Activated CD4-positive, alpha-beta memory T cell treated with anti-CD3 and anti-CD28 coated beads for 36 hours (primary cell): ENCODE data around the gene NUP210L. TPM values are rescaled to one million over a fixed set of nuclear protein-coding genes. Genes with fewer than 3 reads are reported as not detected.
A peak's percentile ranks its signal among the peaks of the same experiment; 100 is the strongest.
"Not testable (repeated sequence)": the region's sequence is repeated elsewhere in the genome, so short reads cannot be mapped to it uniquely, and the experiment has no call there.

ENCODE experiments used
- CTCF ChIA-PET: fragments of 350-600 bp; sonication (Branson Sonifier 250); formaldehyde crosslinking; loops from one replicate; lab custom pipeline; 2021; ENCODE audit warnings: antibody characterized with exemption, inconsistent platforms; lab: Charles Lee
- POLR2A ChIA-PET: fragments of 350-600 bp; sonication (Branson Sonifier 250); formaldehyde crosslinking; loops from one replicate; lab custom pipeline; 2021; ENCODE audit warnings: antibody characterized with exemption; lab: Charles Lee
- DNase-seq: peaks from one replicate; pipeline ENCODE4 v3.0.0-alpha.2; 2020
- H3K27ac Mint-ChIP-seq: one replicate; pipeline ENCODE4 v1.8.0; 2021; ENCODE audit warnings: mixed read lengths
- H3K27me3 Mint-ChIP-seq: one replicate; pipeline ENCODE4 v1.8.0; 2021; ENCODE audit warnings: mixed read lengths
- H3K36me3 Mint-ChIP-seq: one replicate; pipeline ENCODE4 v1.8.0; 2021; ENCODE audit warnings: mixed read lengths
- H3K4me1 Mint-ChIP-seq: one replicate; pipeline ENCODE4 v1.8.0; 2021; ENCODE audit warnings: low read depth, mixed read lengths
- H3K4me3 Mint-ChIP-seq: one replicate; pipeline ENCODE4 v1.8.0; 2021; ENCODE audit warnings: mild to moderate bottlenecking, mixed read lengths
- H3K9me3 Mint-ChIP-seq: one replicate; pipeline ENCODE4 v1.8.0; 2021; ENCODE audit warnings: mixed read lengths
- intact Hi-C: fragments of 100-400 bp; cut with micrococcal nuclease; formaldehyde crosslinking; loops from one replicate; pipeline ENCODE4 v1.15.1; 2023
- total RNA-seq, 2 experiments: library from RNA; stranded (reverse); gene quantifications; one replicate each; pipeline ENCODE4 v1.2.3, GENCODE V29; 2021

Gene NUP210L
- total RNA-seq, 2 experiments from 2014 or later: 0.05 to 0.12 TPM

DNA sequence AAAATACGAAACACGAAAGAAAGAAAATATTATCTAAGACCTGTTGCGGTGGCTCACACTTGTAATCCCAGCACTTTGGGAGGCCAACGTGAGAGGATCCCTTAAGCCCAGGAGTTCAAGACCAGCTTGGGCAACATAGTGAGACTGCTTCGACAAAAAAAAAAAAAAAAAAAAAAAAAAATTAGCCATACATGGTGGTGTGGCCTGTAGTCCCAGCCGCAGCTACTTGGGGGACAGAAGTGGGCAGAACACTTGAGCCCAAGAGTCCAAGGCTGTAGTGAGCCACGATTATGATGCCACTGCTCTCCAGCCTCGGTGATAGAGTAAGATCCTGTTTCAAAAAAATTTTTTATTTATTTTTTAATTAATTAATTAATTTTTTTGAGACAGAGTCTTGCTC lies 167.3 kb downstream of the NUP210L start:
- Mint-ChIP-seq H3K36me3 (peaks cover 21% of the 10 kb centered on the region), H3K27ac (peak overlapping the region; percentile 76), H3K4me3 (no peak overlapping the region), H3K4me1 (peaks cover 42% of the 10 kb centered on the region), H3K9me3 (no peaks in the 10 kb centered on the region), H3K27me3 (peaks cover 5% of the 10 kb centered on the region)
- POLR2A ChIA-PET: interaction anchor here (0.7 to 1.0 kb wide), 3 partner anchors 64 to 310 kb away, joined by 3 read pairs; no protein-coding TSS in a partner anchor
- CTCF ChIA-PET: interaction anchor here (0.6 to 4.2 kb wide), 26 partner anchors 9 to 477 kb away, joined by 3 to 74 read pairs (median 7); partner anchors contain the start of genes CRTC2, DENND4B, GATAD2B and HAX1
- intact Hi-C loops: loop anchor here (2.0 kb wide), 2 partner anchors 183 to 415 kb away; no protein-coding TSS in a partner anchor
- DNase-seq: no peak

DNA sequence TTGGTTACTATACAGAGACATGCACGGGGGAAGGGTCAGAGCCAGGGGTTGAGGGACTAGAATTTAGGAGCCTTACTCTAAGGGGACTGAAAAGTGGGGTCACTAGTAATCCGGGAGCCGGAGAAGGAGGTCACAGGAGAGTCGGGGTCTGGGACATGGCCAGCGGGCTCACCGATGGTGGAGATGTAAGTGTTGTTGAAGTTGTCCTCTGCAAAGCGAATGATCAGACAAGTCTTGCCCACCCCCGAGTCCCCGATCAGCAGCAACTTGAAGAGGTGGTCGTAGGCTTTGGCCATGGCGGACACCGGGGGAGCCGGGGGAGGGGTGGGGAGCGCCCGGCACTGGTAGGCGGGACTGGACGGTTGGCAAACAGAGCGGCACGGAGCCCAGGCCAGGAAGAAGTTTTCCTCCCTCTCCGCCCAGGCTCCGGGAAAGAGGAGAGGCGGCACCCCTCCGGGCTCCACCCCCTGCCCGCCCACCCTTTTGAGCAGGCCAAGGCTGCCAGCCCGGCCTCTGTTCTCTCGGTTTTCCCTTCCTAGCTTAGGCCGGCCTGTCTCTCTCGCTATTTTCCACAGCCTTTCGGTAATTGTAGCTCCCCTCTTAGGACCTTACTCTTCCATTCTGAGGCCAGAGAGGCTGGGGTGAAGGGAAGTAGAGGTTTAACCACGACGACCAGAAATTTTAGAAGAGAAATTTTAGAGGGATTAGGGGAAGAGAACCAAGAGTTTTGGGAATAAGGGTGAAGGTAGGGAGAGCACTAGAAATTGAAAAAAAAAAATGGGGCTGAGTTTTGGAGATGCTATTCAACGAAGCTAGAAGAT lies 168.7 kb downstream of the NUP210L start, which contains the start of gene RAB13:
RAB13 (minus strand) TSS at position 399 of the 821 bp plus-strand sequence; CDS start at position 296, 103 bp downstream.
- peaks cover 31% of the 10 kb centered on the region for H3K4me1 Mint-ChIP-seq
- intact Hi-C loops: loop anchor here (1.0 to 2.0 kb wide), 5 partner anchors 9 to 413 kb away; partner anchors contain the start of gene JTB
- peaks cover 7% of the 10 kb centered on the region for H3K36me3 Mint-ChIP-seq
- no peaks in the 10 kb centered on the region for H3K9me3 Mint-ChIP-seq
- H3K4me3 Mint-ChIP-seq: peak within 1 kb of the TSS; percentile 43
- H3K27me3 Mint-ChIP-seq: peaks cover 5% of the 10 kb centered on the region
- H3K27ac Mint-ChIP-seq: peak within 1 kb of the TSS; percentile 76
- DNase-seq: no peak
- POLR2A ChIA-PET: interaction anchor here (0.6 to 1.5 kb wide), 8 partner anchors 8 to 308 kb away, joined by 3 to 15 read pairs (median 3); partner anchors contain the start of genes CREB3L4, JTB and NPR1
- CTCF ChIA-PET: interaction anchor here (0.7 to 4.2 kb wide), 39 partner anchors 8 to 1977 kb away, joined by 3 to 74 read pairs (median 5); partner anchors contain the start of genes CHTOP, CRTC2, DENND4B and GATAD2B

GRCh38 chr1:153985341-153985912 lies 169.4 kb downstream of the NUP210L start:
- CTCF ChIA-PET: interaction anchor here (0.8 to 4.2 kb wide), 13 partner anchors 15 to 475 kb away, joined by 3 to 74 read pairs (median 8); partner anchors contain the start of genes CRTC2, DENND4B, GATAD2B and NPR1
- H3K27ac Mint-ChIP-seq: no peak overlapping the region
- POLR2A ChIA-PET: interaction anchor here (0.7 to 1.5 kb wide), 4 partner anchors 18 to 307 kb away, joined by 3 to 6 read pairs (median 3); partner anchors contain the start of genes CREB3L4 and NPR1
- peaks cover 3% of the 10 kb centered on the region for H3K27me3 Mint-ChIP-seq
- peak overlapping the region; percentile 43 for H3K4me3 Mint-ChIP-seq
- intact Hi-C loops: no loop called here
- H3K4me1 Mint-ChIP-seq: peaks cover 30% of the 10 kb centered on the region
- no peaks in the 10 kb centered on the region for H3K36me3 Mint-ChIP-seq
- peak; percentile 65 for DNase-seq
- H3K9me3 Mint-ChIP-seq: no peaks in the 10 kb centered on the region

DNA sequence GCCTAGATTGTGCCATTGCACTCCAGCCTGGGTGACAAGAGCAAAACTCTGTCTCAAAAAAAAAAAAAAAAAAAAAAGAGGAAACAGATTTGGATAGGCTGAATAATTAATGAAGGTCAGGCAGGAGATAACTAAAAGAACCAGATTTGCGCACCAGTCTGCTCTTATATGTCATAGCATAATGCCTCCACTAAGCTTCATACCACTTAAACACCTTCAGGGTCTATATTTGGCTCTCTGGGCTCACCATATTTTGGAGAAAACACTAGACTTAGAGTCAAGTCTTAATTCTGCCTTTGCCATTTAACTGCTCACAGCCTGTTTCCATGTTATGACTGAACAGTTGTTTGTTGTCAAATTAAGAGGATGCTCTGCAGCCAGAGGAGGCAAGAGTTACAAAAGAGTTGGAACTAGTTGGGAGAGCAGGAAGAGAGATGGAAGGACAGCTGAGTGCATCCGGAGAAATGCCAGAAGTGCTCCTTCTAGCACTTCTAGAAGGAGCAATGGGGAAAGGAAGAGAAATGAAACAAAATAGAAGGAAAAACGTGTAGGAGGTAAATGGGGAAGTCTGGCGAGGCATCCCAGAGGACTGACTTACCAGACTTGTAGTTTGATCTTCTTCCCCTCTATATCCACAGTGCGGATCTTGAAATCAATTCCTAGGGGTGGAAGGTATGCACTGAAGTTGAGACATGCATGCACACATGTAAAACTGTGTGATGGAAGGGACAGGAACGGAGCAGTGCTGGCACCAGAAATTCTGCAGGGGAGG lies 170.6 kb downstream of the NUP210L start:
- peaks cover 3% of the 10 kb centered on the region for H3K27me3 Mint-ChIP-seq
- no peak overlapping the region for H3K4me3 Mint-ChIP-seq
- ChIA-PET CTCF (interaction anchor here (0.8 to 4.2 kb wide), 7 partner anchors 14 to 474 kb away, joined by 3 to 74 read pairs (median 3); partner anchors contain the start of genes CREB3L4 and NPR1), POLR2A (interaction anchor here (1.5 kb wide), 1 partner anchor 22 kb away, joined by 3 read pairs; no protein-coding TSS in a partner anchor)
- no peak for DNase-seq
- no peaks in the 10 kb centered on the region for H3K36me3 Mint-ChIP-seq
- peaks cover 24% of the 10 kb centered on the region for H3K4me1 Mint-ChIP-seq
- no peaks in the 10 kb centered on the region for H3K9me3 Mint-ChIP-seq
- no peak overlapping the region for H3K27ac Mint-ChIP-seq
- intact Hi-C loops: no loop called here

DNA sequence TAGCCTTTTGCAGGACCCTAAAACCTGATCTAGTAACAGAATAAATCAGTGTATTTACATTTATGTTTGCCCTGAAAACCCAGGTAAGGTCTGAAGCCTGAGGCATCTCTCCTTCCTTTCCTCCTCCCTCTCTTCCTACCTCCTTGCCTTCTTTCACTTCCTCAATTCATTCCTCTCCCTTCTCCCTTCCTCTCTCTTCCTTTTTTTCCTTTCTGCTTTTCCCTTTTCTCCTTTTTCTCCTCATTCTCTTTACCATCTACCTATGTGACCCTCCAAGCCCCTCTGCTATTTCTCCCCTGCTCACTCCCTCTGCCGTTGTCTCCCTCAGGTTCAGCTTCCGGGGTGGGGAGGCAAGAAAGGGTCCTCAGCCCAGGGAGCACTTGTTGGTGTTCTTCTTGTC lies 173.1 kb downstream of the NUP210L start:
- H3K9me3 Mint-ChIP-seq, H3K36me3 Mint-ChIP-seq, intact Hi-C loops, H3K27me3 Mint-ChIP-seq, DNase-seq, H3K27ac Mint-ChIP-seq, H3K4me3 Mint-ChIP-seq, POLR2A ChIA-PET, CTCF ChIA-PET: not testable (repeated sequence)
- H3K4me1 Mint-ChIP-seq: peaks cover 28% of the 10 kb centered on the region

DNA sequence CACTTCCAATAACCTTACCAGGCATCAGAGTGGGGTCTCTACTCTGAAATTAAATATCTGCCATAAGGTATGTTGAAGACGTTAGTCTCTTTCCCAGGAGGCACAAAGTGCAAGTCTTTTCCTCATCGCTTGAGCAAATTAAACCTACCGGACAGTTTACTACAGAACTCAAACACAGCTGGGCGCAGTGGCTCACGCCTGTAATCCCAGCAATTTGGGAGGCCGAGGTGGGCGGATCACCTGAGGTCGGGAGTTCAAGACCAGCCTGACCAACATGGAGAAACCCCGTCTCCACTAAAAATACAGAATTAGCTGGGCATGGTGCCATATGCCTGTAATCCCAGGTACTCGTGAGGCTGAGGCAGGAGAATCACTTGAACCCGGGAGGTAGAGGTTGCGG lies 175.8 kb downstream of the NUP210L start:
- H3K27me3 Mint-ChIP-seq, DNase-seq, H3K9me3 Mint-ChIP-seq, H3K27ac Mint-ChIP-seq, intact Hi-C loops: not testable (repeated sequence)
- H3K4me3 Mint-ChIP-seq: peak overlapping the region; percentile 90
- POLR2A ChIA-PET: interaction anchor here (0.6 to 5.0 kb wide), 4 partner anchors 11 to 443 kb away, joined by 3 to 79 read pairs (median 21); partner anchors contain the start of genes CREB3L4, RPS27, S100A6 and SLC39A1
- H3K36me3 Mint-ChIP-seq: peaks cover 26% of the 10 kb centered on the region
- CTCF ChIA-PET: interaction anchor here (2.1 to 3.4 kb wide), 4 partner anchors 8 to 182 kb away, joined by 10 to 44 read pairs (median 23); partner anchors contain the start of genes CREB3L4, RAB13 and RPS27
- peaks cover 27% of the 10 kb centered on the region for H3K4me1 Mint-ChIP-seq

- no peak for DNase-seq
- Mint-ChIP-seq H3K27me3 (no peaks in the 10 kb centered on the region), H3K4me3 (peak overlapping the region; percentile 90), H3K36me3 (peaks cover 30% of the 10 kb centered on the region), H3K9me3 (no peaks in the 10 kb centered on the region), H3K27ac (peak overlapping the region; percentile 97), H3K4me1 (peaks cover 27% of the 10 kb centered on the region)
- POLR2A ChIA-PET: interaction anchor here (0.6 to 5.0 kb wide), 11 partner anchors 8 to 344 kb away, joined by 3 to 79 read pairs (median 8); partner anchors contain the start of genes CHTOP, CREB3L4, GATAD2B and ILF2
- intact Hi-C loops: no loop called here
- CTCF ChIA-PET: interaction anchor here (0.6 to 3.4 kb wide), 8 partner anchors 8 to 181 kb away, joined by 3 to 44 read pairs (median 8); partner anchors contain the start of genes CREB3L4, DENND4B, RAB13 and RPS27
Measured at GRCh38 chr1:153978274-153978909, 176.5 kb downstream of the NUP210L start.

GRCh38 chr1:153977250-153978240 lies 177.3 kb downstream of the NUP210L start, which contains the start of gene JTB:
Gene JTB, minus strand, starts transcription at chr1:153977674. Its CDS starts 422 bp downstream, at chr1:153977252.
- Mint-ChIP-seq H3K4me3 (peak within 1 kb of the TSS; percentile 90), H3K27ac (peak within 1 kb of the TSS; percentile 97), H3K27me3 (no peaks in the 10 kb centered on the region), H3K4me1 (peaks cover 31% of the 10 kb centered on the region), H3K36me3 (peaks cover 36% of the 10 kb centered on the region), H3K9me3 (no peaks in the 10 kb centered on the region)
- POLR2A ChIA-PET: interaction anchor here (0.6 to 5.0 kb wide), 17 partner anchors 9 to 457 kb away, joined by 3 to 79 read pairs (median 5); partner anchors contain the start of genes CHTOP, CREB3L4, GATAD2B and ILF2
- DNase-seq: peak; percentile 92
- CTCF ChIA-PET: interaction anchor here (0.6 to 3.4 kb wide), 11 partner anchors 9 to 180 kb away, joined by 3 to 44 read pairs (median 4); partner anchors contain the start of genes CREB3L4, DENND4B, RAB13 and RPS27
- intact Hi-C loops: loop anchor here (1.0 kb wide), 4 partner anchors 9 to 19 kb away; partner anchors contain the start of genes CREB3L4, CRTC2, RAB13 and RPS27

- intact Hi-C loops: loop anchor here (1.0 kb wide), 4 partner anchors 9 to 19 kb away; partner anchors contain the start of genes CREB3L4, CRTC2, RAB13 and RPS27
- Mint-ChIP-seq H3K27ac (peak overlapping the region; percentile 97), H3K27me3 (no peaks in the 10 kb centered on the region), H3K9me3 (no peaks in the 10 kb centered on the region), H3K36me3 (peaks cover 39% of the 10 kb centered on the region), H3K4me1 (peaks cover 38% of the 10 kb centered on the region), H3K4me3 (peak overlapping the region; percentile 90)
- DNase-seq: no peak
- POLR2A ChIA-PET: interaction anchor here (0.7 to 5.0 kb wide), 11 partner anchors 10 to 343 kb away, joined by 3 to 79 read pairs (median 4); partner anchors contain the start of genes CHTOP, CREB3L4, CRTC2 and GATAD2B
- CTCF ChIA-PET: interaction anchor here (1.0 to 3.4 kb wide), 8 partner anchors 9 to 172 kb away, joined by 3 to 44 read pairs (median 8); partner anchors contain the start of genes CREB3L4, DENND4B, RAB13 and RPS27
Measured at GRCh38 chr1:153976819-153977249, 178.0 kb downstream of the NUP210L start.
